PC-3 (cell line): Measurements from ENCODE around the gene KLF16. TPM values are rescaled to one million over a fixed set of nuclear protein-coding genes. Genes with fewer than 3 reads are reported as not detected.

Experiments
- ATAC-seq: fragments of 200-7000 bp; cut with Tn5 transposase; 2 replicates; pipeline ENCODE4 v1.9.1; 2020; ENCODE audit warnings: mild to moderate bottlenecking, moderate library complexity
- BruUV-seq: library from RNA; stranded (reverse); fragments of 400-500 nt; replicated peaks from 2 replicates; lab custom pipeline; 2021; lab: Mats Ljungman, UMichigan
- CTCF ChIA-PET: fragments of 300-600 bp; sonication (Branson Sonifier 250); formaldehyde crosslinking; loops from one replicate; lab custom pipeline; 2022; ENCODE audit warnings: antibody characterized with exemption; lab: Charles Lee
- POLR2A ChIA-PET: fragments of 300-600 bp; sonication (Branson Sonifier 250); formaldehyde crosslinking; loops from one replicate; lab custom pipeline; 2022; ENCODE audit warnings: antibody characterized with exemption; ENCODE audit not compliant: unreplicated experiment; lab: Charles Lee
- DNase-seq: peaks from one replicate; pipeline ENCODE4 v3.0.0-alpha.2; 2015
- H2AFZ ChIP-seq: fragments of 300-600 bp; sonication (generic); 2 replicates; pipeline ENCODE4 v1.6.0; 2016; ENCODE audit warnings: antibody characterized with exemption, low read length
- H3F3A ChIP-seq: fragments of 300-600 bp; sonication (generic); one replicate; pipeline ENCODE4 v1.6.0; 2017; ENCODE audit warnings: antibody characterized with exemption, low read length, control low read depth, mild to moderate bottlenecking; ENCODE audit not compliant: unreplicated experiment
- H3K27ac ChIP-seq: fragments of 300-600 bp; sonication (generic); 2 replicates; pipeline ENCODE4 v1.5.1; 2016; ENCODE audit warnings: mild to moderate bottlenecking, low read length
- H3K27me3 ChIP-seq: fragments of 300-600 bp; sonication (generic); 2 replicates; pipeline ENCODE4 v1.6.1; 2016; ENCODE audit warnings: low read length, mixed read lengths
- H3K36me3 ChIP-seq: fragments of 300-600 bp; sonication (generic); 2 replicates; pipeline ENCODE4 v1.6.1; 2016; ENCODE audit warnings: low read depth, mixed run types, low read length, mixed read lengths
- H3K4me1 ChIP-seq: fragments of 300-600 bp; sonication (generic); 2 replicates; pipeline ENCODE4 v1.5.1; 2016; ENCODE audit warnings: low read length; ENCODE audit not compliant: insufficient read depth
- H3K4me2 ChIP-seq: fragments of 300-600 bp; sonication (generic); 2 replicates; pipeline ENCODE4 v1.6.0; 2016; ENCODE audit warnings: low read length
- H3K4me3 ChIP-seq: fragments of 300-600 bp; sonication (generic); 2 replicates; pipeline ENCODE4 v1.5.1; 2016; ENCODE audit warnings: mild to moderate bottlenecking, low read length, mixed read lengths
- H3K79me2 ChIP-seq: fragments of 300-600 bp; sonication (generic); 2 replicates; pipeline ENCODE4 v1.6.1; 2017; ENCODE audit warnings: low read length, mixed read lengths
- H3K9ac ChIP-seq: fragments of 300-600 bp; sonication (generic); 2 replicates; pipeline ENCODE4 v1.6.0; 2016; ENCODE audit warnings: mild to moderate bottlenecking, low read length
- H3K9me2 ChIP-seq: fragments of 300-600 bp; sonication (generic); replicated peaks from 2 replicates; pipeline ENCODE4 v1.6.1; 2016; ENCODE audit warnings: mixed run types, low read length, mixed read lengths
- H3K9me3 ChIP-seq: fragments of 300-600 bp; sonication (generic); 2 replicates; pipeline ENCODE4 v1.6.1; 2016; ENCODE audit warnings: low read length, mixed read lengths
- H4K20me1 ChIP-seq: fragments of 300-600 bp; sonication (generic); 2 replicates; pipeline ENCODE4 v1.6.1; 2016; ENCODE audit warnings: low read length, mixed read lengths
- EZH2 ChIP-seq: fragments of 300-600 bp; sonication (generic); IDR thresholded peaks from one replicate; pipeline ENCODE4 v1.6.1; 2017; ENCODE audit warnings: antibody characterized with exemption, mild to moderate bottlenecking, low read length; ENCODE audit not compliant: unreplicated experiment
- EZH2phosphoT487 ChIP-seq: fragments of 300-600 bp; sonication (generic); IDR thresholded peaks from 2 replicates; pipeline ENCODE4 v1.6.1; 2018; ENCODE audit warnings: mild to moderate bottlenecking, antibody characterized with exemption, low read length, borderline replicate concordance
- intact Hi-C: fragments of 100-400 bp; cut with micrococcal nuclease; formaldehyde crosslinking; loops from 2 replicates; pipeline ENCODE4 v1.9.0; 2023
- total RNA-seq: library from RNA; depleted of rRNA; stranded (reverse); fragments of >200 nt; gene quantifications from 2 replicates; pipeline ENCODE4 v1.2.3, GENCODE V29; 2014
- TF ChIP-seq, protein P1 (sequence below): fragments of 300-600 bp; sonication (generic); conservative IDR thresholded peaks from 2 replicates; pipeline ENCODE4 v1.5.1; 2017; ENCODE audit warnings: antibody characterized with exemption, low read depth, mild to moderate bottlenecking, low read length

Gene KLF16
- total RNA-seq, 1 experiment from 2014 or later = 15.1 TPM

DNA sequence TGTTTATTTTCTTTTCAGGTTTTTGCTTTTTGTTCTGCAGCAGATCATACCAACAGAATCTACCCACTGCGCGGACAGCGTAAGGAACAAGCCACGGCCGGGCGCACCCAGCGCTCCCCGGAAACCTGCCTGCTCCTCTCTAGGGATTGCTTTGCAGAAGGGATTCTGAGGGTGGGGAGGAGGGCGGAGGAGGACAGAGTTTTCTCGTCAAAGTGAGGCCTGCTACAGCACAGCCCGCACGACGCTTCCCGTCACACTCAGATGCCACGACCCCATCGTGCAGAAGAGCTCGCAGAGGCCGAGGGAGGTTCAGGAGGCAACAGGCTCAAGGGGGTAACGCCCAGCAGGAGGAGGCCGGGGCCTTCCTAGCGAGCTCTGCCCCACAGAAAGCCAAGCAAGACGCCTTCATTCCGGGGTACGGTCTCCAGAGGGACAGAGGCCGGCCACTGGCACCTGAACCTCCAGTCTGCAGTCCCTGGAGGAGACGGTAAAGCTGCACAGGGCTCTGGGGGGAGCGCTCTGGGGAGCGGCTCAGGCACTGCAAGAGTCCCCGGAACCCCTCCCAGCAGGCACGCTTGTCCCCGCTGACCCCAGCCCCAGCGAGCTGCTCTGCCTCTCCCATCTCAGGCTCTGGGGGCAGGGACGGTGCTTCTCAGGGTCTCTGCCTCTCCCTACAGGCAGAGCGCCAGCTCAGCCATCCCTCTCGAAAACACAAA is 22.0 kb downstream of the KLF16 start:
- Histone ChIP-seq H3K79me2 (peaks cover 87% of the 10 kb centered on the region), H3K9me2 (no peaks in the 10 kb centered on the region), H3K9ac (no peak overlapping the region), H3K36me3 (no peaks in the 10 kb centered on the region), H4K20me1 (peaks cover 9% of the 10 kb centered on the region; the same call in 1 of the 2 replicates), H3K27ac (no peak overlapping the region), H3K27me3 (no peaks in the 10 kb centered on the region), H2AFZ (no peak overlapping the region), H3F3A (no peaks in the 10 kb centered on the region), H3K4me2 (no peak overlapping the region), H3K4me1 (peaks cover under 1% of the 10 kb centered on the region; the same call in 1 of the 2 replicates), H3K4me3 (no peak overlapping the region), H3K9me3 (no peaks in the 10 kb centered on the region)
- POLR2A ChIA-PET = no interaction called here
- CTCF ChIA-PET = no interaction called here
- DNase-seq = no peak
- TF ChIP-seq EZH2phosphoT487 = no peak
- no peak for TF ChIP-seq EZH2
- TF ChIP-seq, protein P1, sequence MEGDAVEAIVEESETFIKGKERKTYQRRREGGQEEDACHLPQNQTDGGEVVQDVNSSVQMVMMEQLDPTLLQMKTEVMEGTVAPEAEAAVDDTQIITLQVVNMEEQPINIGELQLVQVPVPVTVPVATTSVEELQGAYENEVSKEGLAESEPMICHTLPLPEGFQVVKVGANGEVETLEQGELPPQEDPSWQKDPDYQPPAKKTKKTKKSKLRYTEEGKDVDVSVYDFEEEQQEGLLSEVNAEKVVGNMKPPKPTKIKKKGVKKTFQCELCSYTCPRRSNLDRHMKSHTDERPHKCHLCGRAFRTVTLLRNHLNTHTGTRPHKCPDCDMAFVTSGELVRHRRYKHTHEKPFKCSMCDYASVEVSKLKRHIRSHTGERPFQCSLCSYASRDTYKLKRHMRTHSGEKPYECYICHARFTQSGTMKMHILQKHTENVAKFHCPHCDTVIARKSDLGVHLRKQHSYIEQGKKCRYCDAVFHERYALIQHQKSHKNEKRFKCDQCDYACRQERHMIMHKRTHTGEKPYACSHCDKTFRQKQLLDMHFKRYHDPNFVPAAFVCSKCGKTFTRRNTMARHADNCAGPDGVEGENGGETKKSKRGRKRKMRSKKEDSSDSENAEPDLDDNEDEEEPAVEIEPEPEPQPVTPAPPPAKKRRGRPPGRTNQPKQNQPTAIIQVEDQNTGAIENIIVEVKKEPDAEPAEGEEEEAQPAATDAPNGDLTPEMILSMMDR = no peak
- intact Hi-C loops = no loop called here
- BruUV-seq = no TSS peak
- no peak for ATAC-seq

DNA sequence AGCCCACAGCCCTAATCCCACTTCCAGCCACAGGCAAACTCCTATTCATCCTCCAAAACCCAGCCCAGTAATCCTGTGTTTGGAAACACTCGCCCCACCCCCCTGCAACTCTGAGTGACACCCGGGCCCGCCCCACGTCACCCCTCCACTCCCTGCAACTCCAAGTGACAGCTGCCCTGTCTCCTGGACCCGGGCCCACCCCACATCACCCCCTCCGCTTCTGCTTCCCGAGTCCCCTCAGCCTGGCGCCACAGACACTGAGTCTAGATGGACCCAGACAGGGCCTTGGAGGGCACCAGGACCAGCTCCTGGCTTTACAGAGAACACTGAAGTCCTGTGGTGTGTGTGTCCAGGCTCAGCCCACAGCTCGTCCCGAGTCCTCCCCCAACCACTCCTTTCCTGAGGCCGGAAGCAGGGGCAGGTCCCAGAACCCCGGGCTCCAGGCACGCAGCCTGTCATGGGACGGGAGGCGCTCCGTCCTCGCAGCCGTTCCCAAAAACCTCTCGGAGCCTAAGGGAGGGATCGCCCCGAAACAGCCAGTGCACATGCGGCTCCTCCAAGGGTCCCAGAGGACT is 22.8 kb downstream of the KLF16 start:
- TF ChIP-seq EZH2phosphoT487 (no peak), EZH2 (no peak)
- TF ChIP-seq, protein P1 = no peak
- Histone ChIP-seq H3K9me2 (no peaks in the 10 kb centered on the region), H3F3A (no peaks in the 10 kb centered on the region), H3K9ac (no peak overlapping the region), H3K4me2 (no peak overlapping the region), H3K4me3 (no peak overlapping the region), H3K79me2 (peaks cover 87% of the 10 kb centered on the region), H3K27ac (no peak overlapping the region), H4K20me1 (peaks cover 7% of the 10 kb centered on the region; the same call in 1 of the 2 replicates), H3K4me1 (no peaks in the 10 kb centered on the region), H3K27me3 (no peaks in the 10 kb centered on the region), H3K36me3 (no peaks in the 10 kb centered on the region), H2AFZ (no peak overlapping the region), H3K9me3 (no peaks in the 10 kb centered on the region)
- BruUV-seq = no TSS peak
- no peak for DNase-seq
- ChIA-PET POLR2A (no interaction called here), CTCF (no interaction called here)
- intact Hi-C loops = no loop called here
- ATAC-seq = no peak
